ENCODE measurements around the gene CD300LB.

Gene CD300LB

GRCh38 chr17:74569020-74570003, 38.0 kb upstream of the CD300LB start:
- TF ChIP-seq ZFX (IDR thresholded peaks at IDR 0.05): no peak
- no peak for TF ChIP-seq CTCF (conservative IDR thresholded peaks at IDR 0.05)
- no peak overlapping the region for H3K27ac ChIP-seq

GRCh38 chr17:74568106-74568873, 37.0 kb upstream of the CD300LB start:
- TF ChIP-seq CTCF (conservative IDR thresholded peaks at IDR 0.05): no peak
- TF ChIP-seq ZFX (IDR thresholded peaks at IDR 0.05): no peak
- no peak overlapping the region for H3K27ac ChIP-seq

GRCh38 chr17:74567397-74567796, 36.1 kb upstream of the CD300LB start, which contains the start of gene CD300H:
TSS of gene CD300H (minus strand) at chr17:74567509.
- TF ChIP-seq ZFX (IDR thresholded peaks at IDR 0.05) (no peak), CTCF (conservative IDR thresholded peaks at IDR 0.05) (no peak)
- no peak within 1 kb of the TSS for H3K27ac ChIP-seq

- TF ChIP-seq ZFX (IDR thresholded peaks at IDR 0.05): no peak
- TF ChIP-seq CTCF (conservative IDR thresholded peaks at IDR 0.05): peak; percentile 83
- H3K27ac ChIP-seq: no peak overlapping the region
Measured at GRCh38 chr17:74566132-74566753, 35.0 kb upstream of the CD300LB start.

GRCh38 chr17:74565126-74565525, 33.9 kb upstream of the CD300LB start:
- H3K27ac ChIP-seq: no peak overlapping the region
- no peak for TF ChIP-seq ZFX (IDR thresholded peaks at IDR 0.05)
- TF ChIP-seq CTCF (conservative IDR thresholded peaks at IDR 0.05): no peak

- H3K27ac ChIP-seq: no peak overlapping the region
- TF ChIP-seq CTCF (conservative IDR thresholded peaks at IDR 0.05): no peak
- TF ChIP-seq ZFX (IDR thresholded peaks at IDR 0.05): no peak
Measured at GRCh38 chr17:74563358-74563757, 32.1 kb upstream of the CD300LB start.
